Measurements from ENCODE around the gene LANCL1.
"Not testable (repeated sequence)": the region's sequence is repeated elsewhere in the genome, so short reads cannot be mapped to it uniquely, and the experiment has no call there.

LANCL1 gene

DNA sequence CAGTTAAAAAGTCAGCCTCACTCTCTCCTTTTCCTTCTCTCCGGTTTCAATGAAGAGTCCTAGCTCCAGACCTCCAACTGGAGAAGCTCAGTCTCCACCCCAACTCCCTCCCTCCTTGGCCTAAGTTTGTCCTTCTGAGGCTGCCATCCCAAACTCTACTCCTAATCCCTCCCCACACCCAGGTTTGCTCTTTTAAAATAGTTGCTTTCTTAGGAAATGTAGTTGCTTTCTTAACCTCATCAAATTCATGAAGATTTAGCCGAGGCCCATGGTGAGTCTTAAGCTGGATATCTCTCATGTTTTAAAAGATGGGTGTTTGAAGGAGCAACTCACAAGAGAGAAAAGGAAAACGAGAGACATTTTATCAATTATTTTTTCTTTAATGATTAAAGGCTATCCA, 937 bp upstream of the LANCL1 start:
- DNase-seq (ENCODE audit: low spot score in 2 of 2) (no peak), ATAC-seq (no peak)
- Mint-ChIP-seq H3K9me3 (no peaks in the 10 kb centered on the region), H3K27ac (peak overlapping the region; percentile 99), H3K36me3 (peaks cover 20% of the 10 kb centered on the region), H3K4me1 (peaks cover 46% of the 10 kb centered on the region), H3K4me3 (peak overlapping the region; percentile 94)

DNA sequence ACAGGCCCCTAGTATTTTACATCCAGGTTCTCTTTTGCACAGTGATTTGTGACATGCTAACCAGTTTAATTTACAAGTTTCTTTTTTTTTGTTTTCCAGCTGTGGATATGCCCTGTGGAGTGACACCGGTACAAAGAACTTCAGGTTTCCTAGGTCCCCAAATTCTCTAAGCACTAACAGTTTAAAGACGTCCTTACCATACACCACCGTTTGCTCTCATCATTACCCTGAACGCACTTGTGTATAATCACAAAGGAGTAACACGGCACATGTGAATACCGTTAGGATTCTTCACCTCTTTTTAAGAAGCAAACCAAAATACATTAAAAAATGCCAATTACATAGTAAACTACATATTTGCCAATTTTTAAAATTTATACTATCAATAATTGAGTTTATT, 853 bp downstream of the LANCL1 start:
- Mint-ChIP-seq H3K9me3 (no peaks in the 10 kb centered on the region), H3K4me1 (peaks cover 45% of the 10 kb centered on the region), H3K36me3 (peaks cover 33% of the 10 kb centered on the region), H3K27ac (peak overlapping the region; percentile 99), H3K4me3 (peak overlapping the region; percentile 94)
- no peak for DNase-seq (ENCODE audit: low spot score in 2 of 2)
- ATAC-seq: no peak

DNA sequence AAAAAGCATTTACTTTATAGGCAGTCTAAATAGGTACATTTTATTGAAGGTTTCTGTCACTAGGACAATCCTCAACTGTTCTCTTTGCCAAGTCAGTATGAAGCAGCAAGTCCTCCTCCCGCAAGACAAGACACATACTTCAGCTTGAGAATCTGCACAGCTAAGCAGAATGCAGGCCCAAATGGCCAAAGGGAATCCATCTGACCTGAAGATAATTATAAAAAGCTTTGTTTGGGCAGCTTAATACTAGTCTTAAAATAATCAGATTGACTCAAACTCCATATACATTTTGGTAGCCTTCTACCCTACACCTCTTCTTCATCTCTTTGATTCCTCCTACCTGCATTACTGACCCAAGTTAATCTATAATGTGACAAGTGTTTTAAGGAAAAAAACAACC, 1.8 kb downstream of the LANCL1 start:
- Mint-ChIP-seq H3K9me3 (no peaks in the 10 kb centered on the region), H3K27ac (peak overlapping the region; percentile 22), H3K36me3 (peaks cover 42% of the 10 kb centered on the region), H3K4me1 (peaks cover 36% of the 10 kb centered on the region), H3K4me3 (peak overlapping the region; percentile 94)
- ATAC-seq: no peak
- no peak for DNase-seq (ENCODE audit: low spot score in 2 of 2)

DNA sequence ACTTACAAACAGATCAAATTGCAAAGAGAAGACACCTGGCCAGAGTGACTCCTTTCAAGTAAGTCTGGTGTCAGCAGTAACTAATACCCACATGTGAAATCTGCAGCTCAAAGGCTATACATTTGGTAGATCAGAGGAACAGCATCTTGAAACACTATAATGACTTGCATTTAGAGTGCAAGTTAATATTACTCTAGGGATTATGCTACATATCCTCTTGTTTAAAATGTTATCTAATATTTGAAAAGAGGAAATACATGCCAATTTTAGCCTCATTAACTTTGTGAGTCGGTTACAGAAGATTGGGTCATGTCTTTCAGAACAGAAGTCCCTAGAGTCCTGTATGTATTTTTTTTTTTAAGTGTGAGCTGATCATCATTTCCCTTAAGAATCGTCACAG, 15.2 kb downstream of the LANCL1 start:
- Mint-ChIP-seq H3K4me1 (no peaks in the 10 kb centered on the region), H3K36me3 (peaks cover 39% of the 10 kb centered on the region), H3K27ac (no peak overlapping the region), H3K9me3 (no peaks in the 10 kb centered on the region), H3K4me3 (no peak overlapping the region)
- DNase-seq (ENCODE audit: low spot score in 2 of 2) (no peak), ATAC-seq (no peak)

DNA sequence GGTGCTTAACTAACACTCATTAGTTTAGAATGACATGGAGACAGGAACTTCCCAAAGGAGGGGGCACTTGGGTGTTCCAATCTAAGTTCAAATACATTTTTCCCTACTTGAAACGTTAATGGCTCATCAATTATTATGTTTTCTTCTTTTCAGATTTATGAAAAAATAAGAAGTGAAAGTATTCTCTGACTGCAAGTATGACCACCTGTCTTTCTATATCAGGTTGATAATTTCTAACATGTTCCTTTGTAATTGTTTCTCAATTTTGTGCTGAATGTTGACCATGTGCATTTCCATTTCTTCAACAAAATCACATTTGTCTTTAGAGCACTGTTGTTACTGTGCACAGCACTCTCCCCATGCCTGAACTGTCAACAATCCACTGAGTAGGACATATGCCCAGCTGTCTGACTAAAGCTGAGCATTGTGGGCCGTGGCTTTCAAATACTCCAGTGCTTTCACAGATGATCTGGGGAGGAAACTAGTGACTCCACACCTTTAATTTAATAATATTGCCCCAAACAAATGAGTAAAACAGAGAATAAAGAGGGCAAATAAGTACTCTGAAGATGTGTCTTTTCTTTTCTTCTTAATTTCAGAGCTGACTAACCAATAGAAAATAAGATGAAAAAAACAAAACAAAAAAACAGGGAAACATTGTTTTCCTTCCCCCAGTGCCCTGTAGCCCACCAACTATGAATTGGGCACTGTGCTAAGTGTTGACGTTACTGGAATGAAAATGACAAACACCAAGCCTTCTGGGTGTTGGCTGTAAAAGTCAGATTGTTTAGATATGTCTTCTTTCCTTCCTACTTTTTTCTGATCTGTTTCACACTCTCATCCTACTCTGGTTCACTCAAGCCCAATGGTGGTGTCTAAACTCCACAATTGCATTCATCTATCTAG, 16.0 kb downstream of the LANCL1 start:
- H3K9me3 Mint-ChIP-seq: no peaks in the 10 kb centered on the region
- H3K4me1 Mint-ChIP-seq: no peaks in the 10 kb centered on the region
- no peak overlapping the region for H3K4me3 Mint-ChIP-seq
- no peak for DNase-seq (ENCODE audit: low spot score in 2 of 2)
- H3K36me3 Mint-ChIP-seq: peaks cover 40% of the 10 kb centered on the region
- ATAC-seq: no peak
- no peak overlapping the region for H3K27ac Mint-ChIP-seq

GRCh38 chr2:210459880-210460279, 16.7 kb downstream of the LANCL1 start:
- no peaks in the 10 kb centered on the region for H3K4me1 Mint-ChIP-seq
- no peak overlapping the region for H3K4me3 Mint-ChIP-seq
- peaks cover 40% of the 10 kb centered on the region for H3K36me3 Mint-ChIP-seq
- ATAC-seq (no peak), DNase-seq (ENCODE audit: low spot score in 2 of 2) (no peak)
- H3K9me3 Mint-ChIP-seq: no peaks in the 10 kb centered on the region
- no peak overlapping the region for H3K27ac Mint-ChIP-seq

DNA sequence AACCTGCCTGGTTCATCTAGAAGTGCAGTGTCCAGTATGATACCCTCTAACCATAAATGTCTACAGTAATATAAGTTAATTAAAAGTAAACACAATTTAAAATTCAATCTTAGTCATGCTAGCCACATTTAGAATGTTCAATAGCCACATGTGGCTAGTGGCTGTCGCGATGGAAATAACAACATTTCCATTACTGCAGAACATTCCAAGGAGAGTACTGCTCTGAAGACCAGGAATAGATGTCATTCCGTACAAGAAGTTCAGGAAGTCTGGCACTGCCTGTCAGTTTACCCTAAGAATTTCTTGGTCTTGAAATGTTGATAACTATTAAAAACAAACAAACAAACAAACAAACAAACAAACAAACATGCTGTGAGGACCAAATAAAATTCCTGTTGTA, 17.2 kb downstream of the LANCL1 start:
- H3K36me3 Mint-ChIP-seq: peaks cover 41% of the 10 kb centered on the region
- no peak overlapping the region for H3K27ac Mint-ChIP-seq
- no peaks in the 10 kb centered on the region for H3K9me3 Mint-ChIP-seq
- DNase-seq (ENCODE audit: low spot score in 2 of 2) (no peak), ATAC-seq (no peak)
- H3K4me1 Mint-ChIP-seq: no peaks in the 10 kb centered on the region
- H3K4me3 Mint-ChIP-seq: no peak overlapping the region

GRCh38 chr2:210458395-210458794, 18.2 kb downstream of the LANCL1 start:
- ATAC-seq (no peak), DNase-seq (ENCODE audit: low spot score in 2 of 2) (no peak)
- peaks cover 44% of the 10 kb centered on the region for H3K36me3 Mint-ChIP-seq
- H3K9me3 Mint-ChIP-seq: no peaks in the 10 kb centered on the region
- H3K4me3 Mint-ChIP-seq: no peak overlapping the region
- no peak overlapping the region for H3K27ac Mint-ChIP-seq
- no peaks in the 10 kb centered on the region for H3K4me1 Mint-ChIP-seq

DNA sequence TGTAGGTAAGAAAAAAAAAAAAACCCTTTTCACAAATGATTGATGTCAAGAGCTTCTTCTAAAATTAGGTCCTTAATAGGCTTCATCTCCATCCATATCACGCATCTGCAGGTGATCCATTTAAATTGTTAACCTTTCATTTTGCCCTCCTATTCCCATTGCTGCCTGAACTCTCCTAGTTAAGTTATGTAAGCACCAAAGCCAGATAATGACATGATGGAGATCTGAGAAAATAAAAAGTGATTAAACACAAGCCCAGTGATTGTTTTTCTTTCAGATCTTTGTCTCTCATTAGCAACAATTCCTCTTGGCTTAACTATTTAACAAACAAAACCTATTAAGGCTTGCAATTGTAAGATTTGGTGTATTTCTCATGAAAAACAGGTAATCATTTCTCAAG, 20.0 kb downstream of the LANCL1 start:
- Mint-ChIP-seq H3K4me1 (no peaks in the 10 kb centered on the region), H3K9me3 (no peaks in the 10 kb centered on the region), H3K27ac (no peak overlapping the region), H3K4me3 (no peak overlapping the region), H3K36me3 (peaks cover 53% of the 10 kb centered on the region)
- DNase-seq (ENCODE audit: low spot score in 2 of 2) (no peak), ATAC-seq (no peak)

DNA sequence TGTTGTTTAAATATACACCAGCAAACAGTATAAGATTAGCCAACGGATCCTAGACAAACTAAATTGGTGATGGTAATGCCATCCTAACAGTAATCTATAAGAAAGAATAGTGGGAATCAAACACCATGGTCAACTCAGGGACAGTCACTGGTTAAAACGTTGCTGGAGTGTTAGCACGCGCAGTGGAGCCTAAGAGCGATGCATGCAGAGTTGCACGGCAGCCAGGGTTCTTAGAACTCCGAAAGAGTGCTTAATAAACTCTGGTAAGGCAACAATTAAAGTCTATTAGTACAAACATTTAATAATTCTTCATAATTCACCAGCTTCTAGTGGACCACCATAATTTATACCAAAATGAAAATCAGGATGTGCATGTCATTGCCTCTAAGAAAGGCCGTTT, 22.2 kb downstream of the LANCL1 start:
- no peak overlapping the region for H3K27ac Mint-ChIP-seq
- ATAC-seq: no peak
- H3K4me3 Mint-ChIP-seq: no peak overlapping the region
- peaks cover 9% of the 10 kb centered on the region for H3K4me1 Mint-ChIP-seq
- no peak for DNase-seq (ENCODE audit: low spot score in 2 of 2)
- H3K9me3 Mint-ChIP-seq: no peaks in the 10 kb centered on the region
- H3K36me3 Mint-ChIP-seq: peaks cover 70% of the 10 kb centered on the region

DNA sequence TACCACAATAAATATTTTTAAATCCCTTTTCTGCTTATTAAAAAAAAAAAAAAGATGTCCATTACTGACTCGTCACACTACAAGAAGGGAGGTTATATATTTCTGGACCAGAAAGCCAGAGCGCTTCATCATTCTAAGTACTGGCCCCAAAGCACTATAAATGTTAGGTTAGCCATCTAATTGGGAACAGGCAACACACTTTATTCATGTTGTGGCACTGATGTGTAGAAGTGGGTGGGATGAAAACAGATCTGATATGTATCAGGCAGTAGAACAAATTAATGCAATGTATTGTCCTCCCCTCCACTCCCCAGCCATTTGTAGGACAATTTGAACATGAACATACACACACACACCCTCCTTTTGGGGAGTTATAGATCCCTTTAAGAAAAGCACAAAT, 24.4 kb downstream of the LANCL1 start:
- Mint-ChIP-seq H3K27ac (no peak overlapping the region), H3K4me3 (no peak overlapping the region), H3K4me1 (peaks cover 9% of the 10 kb centered on the region), H3K9me3 (peaks cover 10% of the 10 kb centered on the region), H3K36me3 (peaks cover 77% of the 10 kb centered on the region)
- ATAC-seq: no peak
- no peak for DNase-seq (ENCODE audit: low spot score in 2 of 2)

GRCh38 chr2:210450942-210451341, 25.6 kb downstream of the LANCL1 start:
- ATAC-seq; DNase-seq (ENCODE audit: low spot score in 2 of 2); H3K27ac Mint-ChIP-seq; H3K4me3 Mint-ChIP-seq: not testable (repeated sequence)
- peaks cover 14% of the 10 kb centered on the region for H3K9me3 Mint-ChIP-seq
- peaks cover 16% of the 10 kb centered on the region for H3K4me1 Mint-ChIP-seq
- peaks cover 68% of the 10 kb centered on the region for H3K36me3 Mint-ChIP-seq

DNA sequence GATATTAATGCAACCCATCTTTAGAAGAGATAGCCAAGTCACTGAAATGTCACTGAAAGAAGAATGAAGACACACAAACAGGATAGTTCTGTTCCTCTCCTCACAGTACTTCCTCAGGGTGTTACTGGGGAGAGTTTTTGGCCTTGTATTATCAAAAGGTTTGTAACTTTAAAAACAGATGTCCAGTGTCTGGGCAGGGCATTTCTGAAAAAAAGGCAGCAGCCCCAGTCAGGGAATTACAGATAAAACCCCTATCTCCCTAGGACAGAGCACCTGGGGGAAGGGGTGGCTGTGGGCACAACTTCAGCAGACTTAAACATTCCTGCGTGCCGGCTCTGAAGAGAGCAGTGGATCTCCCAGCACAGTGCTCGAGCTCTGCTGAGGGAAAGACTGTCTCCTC, 30.8 kb downstream of the LANCL1 start:
- Mint-ChIP-seq H3K4me3 (no peak overlapping the region), H3K36me3 (peaks cover 17% of the 10 kb centered on the region), H3K4me1 (peaks cover 23% of the 10 kb centered on the region), H3K9me3 (peaks cover 14% of the 10 kb centered on the region), H3K27ac (no peak overlapping the region)
- DNase-seq (ENCODE audit: low spot score in 2 of 2): no peak
- ATAC-seq: no peak

DNA sequence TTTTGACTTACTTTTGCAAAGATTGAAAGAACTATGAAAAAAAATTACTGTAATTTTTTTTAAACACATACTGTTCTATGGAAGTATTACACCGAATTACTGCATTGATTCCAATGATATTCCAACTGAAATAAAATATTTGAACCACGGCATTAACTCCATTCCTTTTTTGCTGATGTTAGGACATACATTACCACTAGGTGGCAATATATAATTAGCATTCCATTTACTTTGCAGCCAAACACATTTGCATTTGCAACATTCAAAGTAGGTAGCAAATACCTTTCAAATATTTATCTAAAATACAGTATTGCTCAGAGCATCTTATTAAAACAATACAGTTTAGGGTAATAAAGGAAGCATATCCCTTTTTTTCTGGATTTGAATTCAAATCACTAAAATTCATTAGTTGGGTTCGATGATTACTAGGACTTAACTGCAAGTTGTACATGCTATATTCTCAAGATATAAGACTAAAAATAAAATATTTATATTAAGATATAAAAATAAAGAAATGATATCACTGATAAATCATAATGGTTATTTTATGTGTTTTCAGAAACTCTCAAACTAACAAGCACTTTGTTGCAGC, 31.3 kb downstream of the LANCL1 start:
- Mint-ChIP-seq H3K4me1 (peaks cover 18% of the 10 kb centered on the region), H3K27ac (no peak overlapping the region), H3K4me3 (no peak overlapping the region), H3K9me3 (peaks cover 14% of the 10 kb centered on the region), H3K36me3 (peaks cover 13% of the 10 kb centered on the region)
- DNase-seq (ENCODE audit: low spot score in 2 of 2): no peak
- ATAC-seq: no peak

DNA sequence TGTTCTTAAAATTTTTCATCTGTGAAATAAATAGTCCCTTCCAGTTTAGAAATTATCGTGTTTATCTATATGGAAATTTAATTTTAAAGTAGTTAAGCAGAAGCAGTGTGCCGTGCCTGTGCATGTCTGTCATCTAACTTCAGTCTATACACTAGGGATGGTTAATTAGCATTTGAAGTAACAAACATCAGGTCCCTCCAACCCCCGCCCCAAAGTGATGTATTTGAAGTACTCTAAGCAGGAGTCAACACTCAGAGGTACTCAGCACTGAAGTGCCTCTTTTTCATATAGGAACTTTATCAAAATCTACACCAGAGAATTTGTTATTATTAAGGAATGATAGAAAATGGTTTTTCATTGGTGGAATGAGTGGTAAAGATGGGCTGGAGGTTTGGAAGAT, 33.0 kb downstream of the LANCL1 start:
- H3K4me3 Mint-ChIP-seq: no peak overlapping the region
- peaks cover 14% of the 10 kb centered on the region for H3K9me3 Mint-ChIP-seq
- H3K27ac Mint-ChIP-seq: no peak overlapping the region
- peaks cover 15% of the 10 kb centered on the region for H3K4me1 Mint-ChIP-seq
- ATAC-seq (no peak), DNase-seq (ENCODE audit: low spot score in 2 of 2) (no peak)
- H3K36me3 Mint-ChIP-seq: peaks cover 24% of the 10 kb centered on the region

DNA sequence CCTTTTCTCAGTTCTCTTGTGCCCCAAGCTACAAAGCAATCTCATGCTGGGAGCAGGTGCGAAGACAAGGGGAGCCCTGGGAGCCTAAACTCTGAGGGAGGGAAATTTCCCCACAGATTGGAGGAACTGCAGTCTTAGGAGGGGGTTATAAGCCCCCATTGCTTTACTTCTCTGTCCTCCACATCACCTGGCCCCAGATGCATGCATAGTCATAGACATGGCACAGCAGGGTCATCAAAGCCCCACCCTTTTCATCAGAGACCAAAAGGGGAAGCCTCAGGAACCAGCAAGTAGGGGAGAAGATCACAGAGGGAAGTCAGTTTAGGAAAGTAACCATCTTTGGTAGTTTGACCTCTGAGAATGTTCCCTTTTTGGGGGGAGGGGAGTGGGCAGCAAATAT, 33.7 kb downstream of the LANCL1 start:
- H3K4me3 Mint-ChIP-seq: no peak overlapping the region
- H3K4me1 Mint-ChIP-seq: peaks cover 15% of the 10 kb centered on the region
- peaks cover 7% of the 10 kb centered on the region for H3K9me3 Mint-ChIP-seq
- no peak overlapping the region for H3K27ac Mint-ChIP-seq
- DNase-seq (ENCODE audit: low spot score in 2 of 2): no peak
- ATAC-seq: no peak
- peaks cover 24% of the 10 kb centered on the region for H3K36me3 Mint-ChIP-seq

Measured in stimulated activated effector memory CD8-positive, alpha-beta T cell treated with anti-CD3 and anti-CD28 coated beads, Interleukin-12 subunit alpha, Interleukin-12 subunit beta, amount 100 ng/mL, for 72 hours (primary cell).